OCI-LY3 (cell line): ENCODE data around the gene CEBPZ.

Experiments
- CTCF ChIP-seq: fragments of 200-600, 300-600 bp; sonication (generic); IDR thresholded peaks from 2 replicates; pipeline ENCODE4 v1.5.1; 2014; ENCODE audit warnings: antibody characterized with exemption, low read length, low read depth
- EZH2phosphoT487 ChIP-seq: fragments of 200-600 bp; shearing (Covaris generic); IDR thresholded peaks from 2 replicates; pipeline ENCODE4 v1.6.1; 2018; ENCODE audit warnings: antibody characterized with exemption, mixed run types, low read depth

GRCh38 chr2:37168217-37168981 is 63.0 kb downstream of the CEBPZ start:
- TF ChIP-seq CTCF: peak; percentile 76
- no peak for TF ChIP-seq EZH2phosphoT487
